Measurements from ENCODE around the gene RHOF.

GRCh38 chr12:121823727-121824115, 30.2 kb upstream of the RHOF start:
- TF ChIP-seq POLR2A (IDR thresholded peaks at IDR 0.05; ENCODE audit: low read depth, low read length) (no peak), POLR2AphosphoS5 (IDR thresholded peaks at IDR 0.05; ENCODE audit: low read depth, low read length) (no peak), TAF1 (IDR thresholded peaks at IDR 0.05; ENCODE audit: low read depth, low read length) (no peak)
